ENCODE data around the gene ZNF236.
A peak's percentile ranks its signal among the peaks of the same experiment; 100 is the strongest.

The ZNF236 gene

GRCh38 chr18:76905821-76906220 lies 83.5 kb downstream of the ZNF236 start:
- DNase-seq (ENCODE audit: insufficient read length, low spot score) (no peak), FAIRE-seq (no peak)
- TF ChIP-seq, protein P1, sequence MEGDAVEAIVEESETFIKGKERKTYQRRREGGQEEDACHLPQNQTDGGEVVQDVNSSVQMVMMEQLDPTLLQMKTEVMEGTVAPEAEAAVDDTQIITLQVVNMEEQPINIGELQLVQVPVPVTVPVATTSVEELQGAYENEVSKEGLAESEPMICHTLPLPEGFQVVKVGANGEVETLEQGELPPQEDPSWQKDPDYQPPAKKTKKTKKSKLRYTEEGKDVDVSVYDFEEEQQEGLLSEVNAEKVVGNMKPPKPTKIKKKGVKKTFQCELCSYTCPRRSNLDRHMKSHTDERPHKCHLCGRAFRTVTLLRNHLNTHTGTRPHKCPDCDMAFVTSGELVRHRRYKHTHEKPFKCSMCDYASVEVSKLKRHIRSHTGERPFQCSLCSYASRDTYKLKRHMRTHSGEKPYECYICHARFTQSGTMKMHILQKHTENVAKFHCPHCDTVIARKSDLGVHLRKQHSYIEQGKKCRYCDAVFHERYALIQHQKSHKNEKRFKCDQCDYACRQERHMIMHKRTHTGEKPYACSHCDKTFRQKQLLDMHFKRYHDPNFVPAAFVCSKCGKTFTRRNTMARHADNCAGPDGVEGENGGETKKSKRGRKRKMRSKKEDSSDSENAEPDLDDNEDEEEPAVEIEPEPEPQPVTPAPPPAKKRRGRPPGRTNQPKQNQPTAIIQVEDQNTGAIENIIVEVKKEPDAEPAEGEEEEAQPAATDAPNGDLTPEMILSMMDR (IDR thresholded peaks at IDR 0.05; ENCODE audit: insufficient read depth, missing control alignments), result no peak

GRCh38 chr18:76908277-76908676 lies 85.9 kb downstream of the ZNF236 start:
- FAIRE-seq, result no peak
- no peak for DNase-seq (ENCODE audit: insufficient read length, low spot score)
- TF ChIP-seq, protein P1 (IDR thresholded peaks at IDR 0.05; ENCODE audit: insufficient read depth, missing control alignments), result no peak

DNA sequence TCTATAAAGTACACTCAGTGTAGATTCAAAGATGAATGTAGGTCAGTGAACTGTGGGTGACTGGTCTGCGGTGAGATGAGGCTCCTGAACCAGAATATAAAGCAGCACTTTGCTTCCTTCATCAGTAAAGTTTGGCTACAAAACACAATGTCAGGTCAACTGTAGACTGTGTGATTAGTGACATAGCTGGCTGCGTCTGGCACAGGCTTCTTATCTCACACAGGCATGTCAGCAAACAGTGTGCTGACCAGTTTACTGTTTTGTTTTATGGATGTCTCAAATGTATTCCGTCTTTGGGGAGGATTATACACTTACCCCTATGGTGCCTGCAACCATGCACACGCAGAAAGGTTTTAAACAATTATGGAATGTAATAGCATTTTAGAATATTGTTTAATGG lies 87.1 kb downstream of the ZNF236 start:
- FAIRE-seq (no peak), DNase-seq (ENCODE audit: insufficient read length, low spot score) (no peak)
- TF ChIP-seq, protein P1 (IDR thresholded peaks at IDR 0.05; ENCODE audit: insufficient read depth, missing control alignments), result no peak

DNA sequence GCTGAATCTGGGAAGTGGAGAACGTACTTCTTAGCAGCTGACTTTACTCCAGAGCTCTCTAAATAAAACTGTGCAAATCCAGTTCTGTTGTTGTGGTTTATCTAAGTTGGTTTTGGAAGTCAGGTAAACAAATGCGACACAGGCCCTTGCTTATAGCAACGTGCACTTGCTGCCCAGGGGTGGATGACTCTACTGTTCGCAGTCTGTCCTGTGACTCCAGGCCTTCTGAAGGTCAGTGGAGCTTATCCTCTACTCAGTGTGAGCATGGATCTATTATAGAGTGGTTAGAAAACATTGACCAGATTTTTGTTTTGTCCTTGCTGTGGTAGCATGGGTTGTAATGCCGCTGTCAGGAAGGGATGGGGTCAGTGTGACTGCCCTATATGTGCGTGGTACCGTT lies 89.1 kb downstream of the ZNF236 start:
- TF ChIP-seq, protein P1 (IDR thresholded peaks at IDR 0.05; ENCODE audit: insufficient read depth, missing control alignments), result no peak
- DNase-seq (ENCODE audit: insufficient read length, low spot score), result no peak
- FAIRE-seq, result peak; percentile 67

- FAIRE-seq (no peak), DNase-seq (ENCODE audit: insufficient read length, low spot score) (no peak)
- TF ChIP-seq, protein P1 (IDR thresholded peaks at IDR 0.05; ENCODE audit: insufficient read depth, missing control alignments), result no peak
Observed at GRCh38 chr18:76913583-76913982, 91.2 kb downstream of the ZNF236 start.

DNA sequence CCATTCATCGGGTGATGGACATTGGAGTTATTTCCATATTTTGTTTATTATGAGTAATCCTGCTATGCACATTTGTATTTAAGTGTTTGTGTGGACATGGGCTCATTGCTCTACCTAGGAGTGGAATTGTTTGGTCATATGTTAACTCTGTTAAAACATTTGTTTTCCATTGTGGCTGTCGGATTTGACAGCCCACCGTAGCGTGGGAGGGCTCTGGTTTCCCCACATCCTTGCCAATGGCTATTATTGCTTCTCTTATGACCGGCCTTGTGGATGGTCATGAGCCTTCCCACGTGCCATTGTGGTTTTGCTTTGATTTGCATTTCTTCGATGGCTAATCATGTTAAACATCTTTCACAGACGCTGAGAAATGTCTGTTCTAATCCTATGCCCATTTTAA lies 92.0 kb downstream of the ZNF236 start:
- FAIRE-seq (peak; percentile 96), DNase-seq (ENCODE audit: insufficient read length, low spot score) (no peak)
- TF ChIP-seq, protein P1 (IDR thresholded peaks at IDR 0.05; ENCODE audit: insufficient read depth, missing control alignments), result no peak

- FAIRE-seq (no peak), DNase-seq (ENCODE audit: insufficient read length, low spot score) (no peak)
- TF ChIP-seq, protein P1 (IDR thresholded peaks at IDR 0.05; ENCODE audit: insufficient read depth, missing control alignments), result no peak
Observed at GRCh38 chr18:76914796-76915195, 92.4 kb downstream of the ZNF236 start.
